ENCODE data around the gene CFTR. TPM values are rescaled to one million over a fixed set of nuclear protein-coding genes. Genes with fewer than 3 reads are reported as not detected.

The CFTR gene
- total RNA-seq, 1 donor from 2014 or later: 0.16 TPM

GRCh38 chr7:117590191-117590590, 110.4 kb downstream of the CFTR start:
- no peak for DNase-seq

GRCh38 chr7:117592011-117592635, 112.3 kb downstream of the CFTR start:
- no peak for DNase-seq

- no peak for DNase-seq
These were observed 116.3 kb downstream of the CFTR start for GRCh38 chr7:117596134-117596533.

- no peak for DNase-seq
These were observed 117.9 kb downstream of the CFTR start for GRCh38 chr7:117597755-117598154.

- DNase-seq: no peak
These were observed 121.1 kb downstream of the CFTR start for GRCh38 chr7:117600911-117601310.

GRCh38 chr7:117603627-117604026, 123.8 kb downstream of the CFTR start:
- DNase-seq: no peak

- DNase-seq: no peak
These were observed 125.9 kb downstream of the CFTR start for GRCh38 chr7:117605712-117606111.

GRCh38 chr7:117606132-117606531, 126.3 kb downstream of the CFTR start:
- no peak for DNase-seq

GRCh38 chr7:117610396-117610795, 130.6 kb downstream of the CFTR start:
- DNase-seq: no peak

GRCh38 chr7:117612637-117613036, 132.8 kb downstream of the CFTR start:
- no peak for DNase-seq

- no peak for DNase-seq
These were observed 136.9 kb downstream of the CFTR start for GRCh38 chr7:117616694-117617093.

GRCh38 chr7:117619681-117620080, 139.9 kb downstream of the CFTR start:
- no peak for DNase-seq

- no peak for DNase-seq
These were observed 141.3 kb downstream of the CFTR start for GRCh38 chr7:117621075-117621618.

- DNase-seq: no peak
These were observed 143.8 kb downstream of the CFTR start for GRCh38 chr7:117623606-117624005.

GRCh38 chr7:117630501-117630900, 150.7 kb downstream of the CFTR start:
- no peak for DNase-seq

GRCh38 chr7:117630907-117631564, 151.2 kb downstream of the CFTR start:
- DNase-seq: no peak

- DNase-seq: no peak
These were observed 151.8 kb downstream of the CFTR start for GRCh38 chr7:117631652-117632051.

GRCh38 chr7:117637937-117638336, 158.1 kb downstream of the CFTR start:
- DNase-seq: no peak

GRCh38 chr7:117639966-117640365, 160.1 kb downstream of the CFTR start:
- DNase-seq: no peak

- no peak for DNase-seq
These were observed 160.6 kb downstream of the CFTR start for GRCh38 chr7:117640465-117640864.

GRCh38 chr7:117645481-117646165, 165.8 kb downstream of the CFTR start:
- no peak for DNase-seq

GRCh38 chr7:117648203-117648866, 168.5 kb downstream of the CFTR start:
- DNase-seq: no peak
